MCF 10A (cell line): ENCODE measurements around the gene SYF2. TPM values are rescaled to one million over a fixed set of nuclear protein-coding genes. Genes with fewer than 3 reads are reported as not detected.

Source experiments
- BruUV-seq: library from RNA; stranded (reverse); fragments of 400-500 nt; replicated peaks from 2 replicates; lab custom pipeline; 2021; lab: Mats Ljungman, UMichigan
- CTCF ChIA-PET: fragments of 300-600 bp; sonication (Branson Sonifier 250); formaldehyde crosslinking; extraction: SDS; loops from one replicate; lab custom pipeline; 2021; ENCODE audit warnings: antibody characterized with exemption, inconsistent platforms; lab: Yijun Ruan, JAX
- POLR2A ChIA-PET: fragments of 300-600, 350-650 bp; sonication (Branson Sonifier 250); formaldehyde crosslinking; extraction: SDS; loops from one replicate; lab custom pipeline; 2020; ENCODE audit warnings: antibody characterized with exemption, inconsistent platforms; lab: Yijun Ruan, JAX
- DNase-seq: peaks from one replicate; pipeline ENCODE4 v3.0.0-alpha.2; 2018; ENCODE audit not compliant: unreplicated experiment
- H3K27ac Mint-ChIP-seq: one replicate; pipeline ENCODE4 v1.8.0; 2022; ENCODE audit warnings: mild to moderate bottlenecking, low read depth, mixed read lengths; ENCODE audit not compliant: unreplicated experiment
- H3K27me3 Mint-ChIP-seq: one replicate; pipeline ENCODE4 v1.8.0; 2022; ENCODE audit warnings: mixed read lengths; ENCODE audit not compliant: insufficient read depth, unreplicated experiment
- H3K36me3 Mint-ChIP-seq: one replicate; pipeline ENCODE4 v1.8.0; 2022; ENCODE audit warnings: mild to moderate bottlenecking, moderate library complexity, mixed read lengths; ENCODE audit not compliant: insufficient read depth, unreplicated experiment
- H3K4me1 Mint-ChIP-seq: one replicate; pipeline ENCODE4 v1.8.0; 2022; ENCODE audit warnings: mixed read lengths; ENCODE audit not compliant: insufficient read depth, unreplicated experiment
- H3K4me3 Mint-ChIP-seq: one replicate; pipeline ENCODE4 v1.8.0; 2022; ENCODE audit warnings: mild to moderate bottlenecking, moderate library complexity, mixed read lengths; ENCODE audit not compliant: unreplicated experiment
- H3K9me3 Mint-ChIP-seq: one replicate; pipeline ENCODE4 v1.8.0; 2022; ENCODE audit warnings: mixed read lengths; ENCODE audit not compliant: unreplicated experiment
- intact Hi-C: fragments of 100-400 bp; cut with micrococcal nuclease; formaldehyde crosslinking; loops from 2 replicates; pipeline ENCODE4 v1.14.1; 2022
- total RNA-seq: library from RNA; stranded (reverse); gene quantifications from 2 replicates; pipeline ENCODE4 v1.2.3, GENCODE V29; 2022
- TF ChIP-seq, protein P1 (sequence below): fragments of 200-600 bp; IDR thresholded peaks from one replicate; pipeline ENCODE4 v1.8.0; 2022; ENCODE audit warnings: antibody characterized with exemption, mild to moderate bottlenecking; ENCODE audit not compliant: unreplicated experiment

The SYF2 gene
- total RNA-seq, 1 experiment from 2014 or later, result 43.0 TPM

DNA sequence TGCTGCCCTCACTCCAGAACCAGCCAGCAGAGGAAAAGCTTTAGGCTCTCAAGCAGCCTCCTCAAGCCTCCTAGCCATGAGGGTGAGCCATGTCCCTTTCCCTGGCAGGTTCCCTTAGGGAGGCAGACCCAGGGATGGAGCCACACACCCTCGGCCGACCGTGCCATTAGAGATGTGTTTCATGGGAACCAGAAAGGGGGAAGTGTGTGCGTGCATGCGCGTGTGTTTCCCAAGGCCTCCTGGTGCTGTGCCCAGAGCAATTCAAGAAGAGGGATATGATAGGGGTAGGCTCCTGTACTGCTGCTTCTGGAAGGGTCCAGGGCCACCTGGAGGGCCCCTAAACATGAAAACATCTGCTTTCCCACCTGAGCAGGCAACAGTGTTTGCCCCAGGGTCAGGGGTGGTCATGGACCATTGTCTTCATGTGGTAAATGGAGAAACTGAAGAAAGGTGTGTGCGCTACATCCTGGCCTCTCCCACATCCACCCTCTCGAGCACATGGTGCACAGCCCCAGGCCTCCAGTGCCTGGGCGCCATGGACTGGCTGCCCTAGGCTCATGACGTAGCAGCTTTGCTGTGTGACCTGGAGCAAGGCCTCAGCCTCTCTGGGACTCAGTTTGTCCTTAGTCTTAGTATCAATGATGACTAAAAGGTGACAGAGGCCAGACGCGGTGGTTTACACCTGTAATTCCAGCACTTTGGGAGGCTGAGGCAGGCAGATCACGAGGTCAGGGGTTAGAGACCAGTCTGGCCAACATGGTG, 48.1 kb downstream of the SYF2 start:
- intact Hi-C loops, result no loop called here
- peaks cover 12% of the 10 kb centered on the region for H3K27me3 Mint-ChIP-seq
- BruUV-seq, result no TSS peak
- TF ChIP-seq, protein P1, sequence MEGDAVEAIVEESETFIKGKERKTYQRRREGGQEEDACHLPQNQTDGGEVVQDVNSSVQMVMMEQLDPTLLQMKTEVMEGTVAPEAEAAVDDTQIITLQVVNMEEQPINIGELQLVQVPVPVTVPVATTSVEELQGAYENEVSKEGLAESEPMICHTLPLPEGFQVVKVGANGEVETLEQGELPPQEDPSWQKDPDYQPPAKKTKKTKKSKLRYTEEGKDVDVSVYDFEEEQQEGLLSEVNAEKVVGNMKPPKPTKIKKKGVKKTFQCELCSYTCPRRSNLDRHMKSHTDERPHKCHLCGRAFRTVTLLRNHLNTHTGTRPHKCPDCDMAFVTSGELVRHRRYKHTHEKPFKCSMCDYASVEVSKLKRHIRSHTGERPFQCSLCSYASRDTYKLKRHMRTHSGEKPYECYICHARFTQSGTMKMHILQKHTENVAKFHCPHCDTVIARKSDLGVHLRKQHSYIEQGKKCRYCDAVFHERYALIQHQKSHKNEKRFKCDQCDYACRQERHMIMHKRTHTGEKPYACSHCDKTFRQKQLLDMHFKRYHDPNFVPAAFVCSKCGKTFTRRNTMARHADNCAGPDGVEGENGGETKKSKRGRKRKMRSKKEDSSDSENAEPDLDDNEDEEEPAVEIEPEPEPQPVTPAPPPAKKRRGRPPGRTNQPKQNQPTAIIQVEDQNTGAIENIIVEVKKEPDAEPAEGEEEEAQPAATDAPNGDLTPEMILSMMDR, result no peak
- DNase-seq, result no peak
- H3K4me1 Mint-ChIP-seq, result no peaks in the 10 kb centered on the region
- no peak overlapping the region for H3K4me3 Mint-ChIP-seq
- POLR2A ChIA-PET, result no interaction called here
- CTCF ChIA-PET, result interaction anchor here (0.6 kb wide), 1 partner anchor 39 kb away, joined by 3 read pairs; no protein-coding TSS in a partner anchor
- H3K27ac Mint-ChIP-seq, result no peak overlapping the region
- H3K9me3 Mint-ChIP-seq, result no peaks in the 10 kb centered on the region
- no peaks in the 10 kb centered on the region for H3K36me3 Mint-ChIP-seq

GRCh38 chr1:25183126-25183980, 48.9 kb downstream of the SYF2 start:
- Mint-ChIP-seq H3K4me3 (no peak overlapping the region), H3K27me3 (peaks cover 12% of the 10 kb centered on the region), H3K4me1 (no peaks in the 10 kb centered on the region), H3K9me3 (no peaks in the 10 kb centered on the region), H3K27ac (no peak overlapping the region), H3K36me3 (no peaks in the 10 kb centered on the region)
- no TSS peak for BruUV-seq
- DNase-seq, result no peak
- ChIA-PET CTCF (interaction anchor here (0.6 kb wide), 2 partner anchors 39 to 496 kb away, joined by 3 read pairs; no protein-coding TSS in a partner anchor), POLR2A (no interaction called here)
- intact Hi-C loops, result no loop called here
- TF ChIP-seq, protein P1, result no peak

DNA sequence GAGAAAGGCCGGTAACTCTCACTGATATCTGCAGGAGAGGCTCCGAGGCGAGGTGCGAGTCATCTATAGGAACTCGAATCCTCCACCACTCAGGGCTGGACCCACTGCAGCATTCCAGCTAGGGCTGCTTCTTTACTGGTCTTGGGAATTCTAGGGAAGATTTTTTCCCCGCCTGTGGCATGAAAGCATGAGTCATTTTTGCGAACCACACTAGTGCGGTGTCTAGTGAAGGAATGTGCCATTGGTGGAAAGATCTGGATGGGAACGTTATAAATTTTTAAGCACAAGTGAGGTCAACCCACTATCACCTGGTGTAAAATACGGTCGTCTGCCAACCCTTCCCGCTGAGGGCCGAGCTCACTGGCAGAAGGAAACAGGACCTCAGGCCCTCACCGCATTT, 49.7 kb downstream of the SYF2 start:
- intact Hi-C loops, result no loop called here
- TF ChIP-seq, protein P1, result no peak
- no TSS peak for BruUV-seq
- Mint-ChIP-seq H3K27ac (no peak overlapping the region), H3K36me3 (no peaks in the 10 kb centered on the region), H3K4me1 (no peaks in the 10 kb centered on the region), H3K4me3 (no peak overlapping the region), H3K27me3 (peaks cover 12% of the 10 kb centered on the region), H3K9me3 (no peaks in the 10 kb centered on the region)
- POLR2A ChIA-PET, result no interaction called here
- CTCF ChIA-PET, result no interaction called here
- peak; percentile 16 for DNase-seq

DNA sequence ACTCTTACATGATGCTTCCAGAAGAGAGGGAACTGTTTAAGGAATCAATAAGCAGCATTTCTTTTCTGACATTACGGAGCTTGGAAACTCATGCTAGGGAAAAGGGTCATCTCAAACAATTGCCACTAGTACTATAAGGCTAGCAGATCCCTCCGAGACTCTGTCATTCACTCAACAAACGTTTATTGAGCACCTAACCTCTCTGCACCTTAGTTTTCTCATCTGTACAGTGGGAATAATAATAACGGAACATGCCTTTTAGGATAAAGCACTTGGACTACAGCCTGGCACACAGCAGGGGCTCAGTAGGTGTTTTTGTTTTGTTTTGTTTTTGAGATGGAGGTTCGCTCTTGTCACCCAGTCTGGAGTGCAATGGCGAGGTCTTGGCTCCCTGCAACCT, 51.3 kb downstream of the SYF2 start:
- BruUV-seq, result no TSS peak
- H3K36me3 Mint-ChIP-seq, result no peaks in the 10 kb centered on the region
- CTCF ChIA-PET, result no interaction called here
- peaks cover 13% of the 10 kb centered on the region for H3K9me3 Mint-ChIP-seq
- no peak overlapping the region for H3K4me3 Mint-ChIP-seq
- POLR2A ChIA-PET, result no interaction called here
- H3K27ac Mint-ChIP-seq, result no peak overlapping the region
- no peak for DNase-seq
- TF ChIP-seq, protein P1, result no peak
- H3K27me3 Mint-ChIP-seq, result peaks cover 6% of the 10 kb centered on the region
- intact Hi-C loops, result no loop called here
- no peaks in the 10 kb centered on the region for H3K4me1 Mint-ChIP-seq
